Medulla oblongata (tissue), 1 donor: ENCODE data around the gene PCNT.
"Not testable (repeated sequence)": the region's sequence is repeated elsewhere in the genome, so short reads cannot be mapped to it uniquely, and the experiment has no call there.

Experiments
- DNase-seq: peaks from one replicate; pipeline ENCODE4 v3.0.0-alpha.2; 2015; ENCODE audit errors: extremely low spot score

The PCNT gene

GRCh38 chr21:46304437-46304836 is 19.5 kb upstream of the PCNT start:
- DNase-seq: no peak

GRCh38 chr21:46304955-46305354 is 19.0 kb upstream of the PCNT start:
- peak; percentile 51 for DNase-seq

- no peak for DNase-seq
Measured at GRCh38 chr21:46307625-46308024, 16.3 kb upstream of the PCNT start.

- no peak for DNase-seq
Measured at GRCh38 chr21:46308431-46308830, 15.5 kb upstream of the PCNT start.

- DNase-seq: not testable (repeated sequence)
Measured at GRCh38 chr21:46310260-46310659, 13.7 kb upstream of the PCNT start.

- no peak for DNase-seq
Measured at GRCh38 chr21:46311568-46311967, 12.4 kb upstream of the PCNT start.

GRCh38 chr21:46312949-46313348 is 11.0 kb upstream of the PCNT start:
- no peak for DNase-seq

- DNase-seq: no peak
Measured at GRCh38 chr21:46314441-46315020, 9.4 kb upstream of the PCNT start.

GRCh38 chr21:46316708-46317324 is 7.1 kb upstream of the PCNT start:
- DNase-seq: no peak

- no peak for DNase-seq
Measured at GRCh38 chr21:46317710-46318463, 6.1 kb upstream of the PCNT start.

GRCh38 chr21:46318464-46318845 is 5.5 kb upstream of the PCNT start:
- no peak for DNase-seq

GRCh38 chr21:46319186-46319585 is 4.8 kb upstream of the PCNT start:
- DNase-seq: no peak

- no peak for DNase-seq
Measured at GRCh38 chr21:46320331-46320801, 3.6 kb upstream of the PCNT start.

- DNase-seq: no peak
Measured at GRCh38 chr21:46322351-46323226, 1.4 kb upstream of the PCNT start.

GRCh38 chr21:46323227-46323709 is 688 bp upstream of the PCNT start:
- DNase-seq: no peak

GRCh38 chr21:46324390-46325072 is 575 bp downstream of the PCNT start:
- peak; percentile 83 for DNase-seq

GRCh38 chr21:46325073-46325912 is 1.3 kb downstream of the PCNT start:
- peak; percentile 11 for DNase-seq

GRCh38 chr21:46326110-46326703 is 2.3 kb downstream of the PCNT start:
- DNase-seq: no peak

GRCh38 chr21:46327711-46328110 is 3.8 kb downstream of the PCNT start:
- no peak for DNase-seq

GRCh38 chr21:46328151-46328550 is 4.2 kb downstream of the PCNT start:
- no peak for DNase-seq
